Motor neuron (in vitro differentiated cells): ENCODE data around the gene ASTN2. TPM values are rescaled to one million over a fixed set of nuclear protein-coding genes. Genes with fewer than 3 reads are reported as not detected.

Source experiments
- ATAC-seq, 8 experiments: fragments of 200-7000 bp; cut with Tn5 transposase; replicated peaks in 6 of 8; 2 replicates each; pipeline ENCODE4 v1.8.0; 2021; ENCODE audit warnings: mild to moderate bottlenecking in 8 of 8, moderate library complexity in 8 of 8
- H3K27ac ChIP-seq, 2 donors: fragments of 250-450 bp; sonication (Bioruptor Pico); 2 replicates each; pipeline ENCODE4 v1.9.0; 2021; ENCODE audit warnings: antibody characterized with exemption in 2 of 2, mild to moderate bottlenecking in 2 of 2, moderate library complexity in 1 of 2
- H3K4me1 ChIP-seq, 2 donors: fragments of 250-450 bp; sonication (Bioruptor Pico); replicated peaks in 1 of 2; 2 replicates each; pipeline ENCODE4 v1.6.1; 2021; ENCODE audit warnings: antibody characterized with exemption in 2 of 2, mild to moderate bottlenecking in 2 of 2, moderate library complexity in 1 of 2
- H3K4me3 ChIP-seq, 5 donors: fragments of 250-450 bp; sonication (Bioruptor Pico); 2 replicates each; pipeline ENCODE4 v1.9.0; 2021; ENCODE audit warnings: antibody characterized with exemption in 5 of 5, mild to moderate bottlenecking in 5 of 5, moderate library complexity in 4 of 5
- WGBS, 10 experiments: fragments of 450-650 bp; shearing (Covaris generic); methylation state at CpG; one replicate each; pipeline ENCODE4 v1.0.0; 2022; 5-methylcytosine and 5-hydroxymethylcytosine counted together
- in situ Hi-C, 9 experiments: fragments of 400-800 bp; cut with MboI; loops; one replicate each; pipeline ENCODE4 v1.15.0; 2021; ENCODE audit warnings: low sequenced_read_pairs in 9 of 9, low pct_unique_long_range_greater_than_20kb in 2 of 9; ENCODE audit not compliant: unreplicated experiment in 9 of 9
- total RNA-seq, 8 experiments: library from RNA; unstranded; fragments of 300-600 nt; gene quantifications; 2 replicates each; pipeline versions ENCODE4 v1.2.3 to v1.2.4, GENCODE V29; 2022

The ASTN2 gene
- total RNA-seq, 8 experiments from 2014 or later = 13.6 to 54.6 (median 17.9) TPM

- H3K4me3 ChIP-seq = no peak overlapping the region
- H3K27ac ChIP-seq = no peak overlapping the region
- WGBS, 10 experiments = 52 to 92% (median 72%) methylated on average over 1 to 3 of the region's 3 CpGs; no CpG with 5 or more reads in 4 of the 10 experiments
- in situ Hi-C loops = no loop called here
- ATAC-seq = peak in 4 of 8 experiments; percentile 33 to 61 (median 56)
- H3K4me1 ChIP-seq = peaks cover 0 to 10% of the 10 kb centered on the region in 2 donors
Measured at GRCh38 chr9:116629634-116630033, 785.2 kb downstream of the ASTN2 start.

- Histone ChIP-seq H3K4me3 (no peak overlapping the region), H3K4me1 (peaks cover 0 to 10% of the 10 kb centered on the region in 2 donors), H3K27ac (no peak overlapping the region)
- in situ Hi-C loops = no loop called here
- 40 to 100% (median 88%) methylated on average over 1 to 4 of the region's 4 CpGs; no CpG with 5 or more reads in 1 of the 10 experiments for WGBS, 10 experiments
- ATAC-seq = no peak
Measured at GRCh38 chr9:116628716-116629115, 786.1 kb downstream of the ASTN2 start.

DNA sequence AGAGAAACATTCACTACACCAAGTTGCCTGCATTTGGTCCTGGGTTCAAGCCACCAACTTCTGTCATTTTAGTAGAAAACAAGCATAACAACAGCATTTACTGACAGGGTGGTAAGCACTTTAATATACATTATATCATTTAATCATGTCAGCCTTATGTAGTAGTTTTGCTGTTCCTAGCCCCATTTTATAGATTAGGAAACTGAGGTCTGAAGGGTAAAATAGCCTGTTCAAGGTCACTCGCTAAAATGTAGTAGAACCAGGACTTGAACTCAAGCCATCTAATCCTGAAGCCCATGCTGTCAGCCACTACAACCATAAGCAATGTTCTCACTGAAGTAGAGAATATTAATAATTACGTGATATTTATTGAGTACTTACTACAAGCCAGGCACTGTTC lies 787.4 kb downstream of the ASTN2 start:
- no peak for ATAC-seq
- 83 to 100% (median 92%) methylated on average over 1 to 2 of the region's 2 CpGs; no CpG with 5 or more reads in 4 of the 10 experiments for WGBS, 10 experiments
- H3K27ac ChIP-seq = no peak overlapping the region
- in situ Hi-C loops = no loop called here
- no peak overlapping the region for H3K4me3 ChIP-seq
- peaks cover 0 to 17% of the 10 kb centered on the region in 2 donors for H3K4me1 ChIP-seq

GRCh38 chr9:116626762-116627161 lies 788.1 kb downstream of the ASTN2 start:
- Histone ChIP-seq H3K4me3 (no peak overlapping the region), H3K27ac (no peak overlapping the region), H3K4me1 (peaks cover 0 to 17% of the 10 kb centered on the region in 2 donors)
- WGBS, 10 experiments = 88 to 100% (median 97%) methylated on average over 1 to 3 of the region's 3 CpGs; no CpG with 5 or more reads in 2 of the 10 experiments
- in situ Hi-C loops = no loop called here
- ATAC-seq = no peak

DNA sequence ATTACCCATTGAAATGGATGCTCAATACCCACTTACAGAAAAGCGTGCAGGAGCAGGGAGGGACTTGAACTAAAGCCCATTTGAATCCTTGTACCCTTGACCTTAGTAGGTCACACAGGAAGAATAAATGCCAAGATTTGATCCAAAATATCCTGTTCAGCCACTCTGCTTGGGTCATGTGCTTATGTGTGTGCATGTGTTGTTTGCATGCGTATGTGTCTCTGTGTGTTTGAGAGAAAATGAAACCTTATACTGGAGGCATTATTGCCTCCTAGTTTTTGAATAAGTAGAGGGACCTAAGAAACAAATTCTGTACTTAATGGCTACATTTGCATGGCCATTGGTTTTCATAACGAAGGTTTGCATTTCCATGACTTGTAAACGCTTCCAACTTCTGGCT lies 791.1 kb downstream of the ASTN2 start:
- H3K4me3 ChIP-seq = no peak overlapping the region
- ATAC-seq = peak in 3 of 8 experiments; percentile 33 to 78 (median 53)
- WGBS, 10 experiments = 28 to 100% (median 71%) methylated on average over 2 to 4 of the region's 4 CpGs; no CpG with 5 or more reads in 1 of the 10 experiments
- H3K27ac ChIP-seq = no peak overlapping the region
- in situ Hi-C loops = no loop called here
- H3K4me1 ChIP-seq = peaks cover 0 to 7% of the 10 kb centered on the region in 2 donors

DNA sequence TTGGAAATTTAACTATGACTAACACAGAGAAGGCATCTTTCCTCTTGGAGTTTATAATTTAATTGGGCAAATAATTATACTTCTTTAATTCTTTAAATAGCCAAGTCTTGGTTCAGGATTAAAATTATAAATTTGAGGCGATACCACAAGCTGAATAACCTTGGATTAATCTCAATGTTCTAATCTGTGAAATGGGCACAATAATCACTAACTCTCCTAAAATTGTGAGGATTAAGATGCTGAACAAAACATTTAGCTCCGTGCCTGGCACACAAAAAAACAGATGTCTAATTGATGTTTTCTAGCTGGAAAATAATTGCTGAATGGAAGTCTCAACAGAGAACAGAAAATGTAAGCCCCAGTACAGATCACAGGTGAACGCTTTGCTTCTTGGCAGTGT lies 797.5 kb downstream of the ASTN2 start:
- no peaks in the 10 kb centered on the region for H3K4me1 ChIP-seq
- WGBS, 10 experiments = 86 to 100% (median 95%) methylated on average over 1 to 3 of the region's 3 CpGs
- ATAC-seq = no peak
- in situ Hi-C loops = no loop called here
- no peak overlapping the region for H3K4me3 ChIP-seq
- H3K27ac ChIP-seq = no peak overlapping the region

DNA sequence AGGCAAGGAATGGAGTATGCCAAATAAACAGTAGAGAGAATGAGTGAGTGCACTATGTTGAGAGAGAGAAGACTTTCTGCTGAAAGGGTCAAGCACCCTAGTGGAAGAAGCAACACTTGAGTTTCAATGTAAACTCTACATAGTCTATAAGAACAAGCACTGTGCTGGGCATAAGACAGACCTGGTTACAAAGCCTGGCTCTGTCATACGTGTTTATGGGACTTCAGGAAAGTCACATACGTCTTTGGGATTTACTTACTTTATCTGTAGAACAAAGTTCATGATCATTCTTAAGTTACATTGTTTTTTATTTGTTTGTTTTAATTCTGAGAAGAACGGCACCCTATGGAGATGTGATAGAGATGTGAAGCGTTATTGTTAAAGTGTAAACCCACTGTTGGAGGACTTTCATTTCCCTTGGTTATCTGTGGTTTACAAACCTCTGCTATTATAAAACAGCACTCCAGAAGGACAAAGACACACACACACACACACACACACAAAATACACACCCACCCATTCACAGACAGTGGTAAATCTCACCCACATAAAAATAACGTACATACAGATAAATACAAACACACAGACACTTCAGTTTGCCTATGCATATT lies 798.4 kb downstream of the ASTN2 start:
- ATAC-seq = peak in 1 of 8 experiments; percentile 78
- in situ Hi-C loops = no loop called here
- Histone ChIP-seq H3K4me1 (no peaks in the 10 kb centered on the region), H3K4me3 (no peak overlapping the region), H3K27ac (no peak overlapping the region)
- 43 to 100% (median 82%) methylated on average over 1 to 5 of the region's 5 CpGs; no CpG with 5 or more reads in 1 of the 10 experiments for WGBS, 10 experiments

- no peaks in the 10 kb centered on the region for H3K4me1 ChIP-seq
- 78 to 100% (median 100%) methylated on average over 1 of the region's 1 CpG; no CpG with 5 or more reads in 4 of the 10 experiments for WGBS, 10 experiments
- no peak overlapping the region for H3K27ac ChIP-seq
- no peak overlapping the region for H3K4me3 ChIP-seq
- in situ Hi-C loops = no loop called here
- peak in 3 of 8 experiments; percentile 49 to 89 (median 78) for ATAC-seq
Measured at GRCh38 chr9:116608064-116608463, 806.8 kb downstream of the ASTN2 start.

DNA sequence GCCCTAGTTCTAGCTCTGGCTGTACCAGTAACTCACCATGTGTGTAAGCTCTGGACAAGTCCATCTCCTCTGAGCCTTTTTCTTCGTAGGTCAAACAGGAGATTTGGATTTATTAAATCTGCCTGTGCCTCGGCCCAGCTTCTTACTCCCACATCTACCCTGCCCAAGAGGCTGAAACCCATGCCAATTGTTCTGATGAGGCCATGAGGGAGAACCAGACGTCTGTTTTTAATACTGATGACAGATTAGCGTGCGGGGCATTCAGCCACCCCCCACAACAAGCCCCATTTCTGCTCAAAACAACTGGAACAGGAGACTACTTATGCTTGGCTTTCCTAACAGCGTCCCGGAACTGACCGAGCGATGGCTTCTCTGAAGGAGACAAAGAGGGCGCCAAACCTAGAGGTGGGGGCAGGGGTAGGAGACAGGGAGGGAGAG lies 808.9 kb downstream of the ASTN2 start:
- WGBS, 10 experiments = 7 to 100% (median 71%) methylated on average over 1 to 6 of the region's 10 CpGs; no CpG with 5 or more reads in 2 of the 10 experiments
- H3K4me3 ChIP-seq = no peak overlapping the region
- peak in 2 of 8 experiments; percentile 25 to 41 for ATAC-seq
- no peak overlapping the region for H3K27ac ChIP-seq
- in situ Hi-C loops = no loop called here
- H3K4me1 ChIP-seq = no peaks in the 10 kb centered on the region

DNA sequence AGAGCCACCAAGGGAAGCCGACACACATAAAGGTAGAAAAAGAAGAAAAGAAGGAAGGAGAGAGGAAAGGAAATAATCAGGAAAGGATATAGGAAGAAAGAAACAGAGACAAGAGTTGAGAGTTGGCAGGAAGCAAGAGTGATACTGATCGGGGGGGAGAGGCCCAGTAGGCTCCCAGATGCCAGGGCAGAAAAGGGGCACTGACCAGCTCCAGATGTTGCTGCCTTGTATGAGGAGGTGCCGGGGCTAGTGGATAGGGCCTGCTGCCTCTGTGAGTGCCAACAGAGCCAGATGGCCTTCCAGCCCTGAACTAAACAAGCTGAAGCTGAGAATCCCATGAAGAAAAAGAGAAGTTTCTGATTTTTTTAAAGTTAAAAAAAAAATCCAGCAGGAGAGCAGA lies 809.8 kb downstream of the ASTN2 start:
- WGBS, 10 experiments = 56 to 100% (median 94%) methylated on average over 2 to 3 of the region's 3 CpGs
- H3K27ac ChIP-seq = no peak overlapping the region
- ATAC-seq = peak in 1 of 8 experiments; percentile 13
- in situ Hi-C loops = no loop called here
- H3K4me3 ChIP-seq = no peak overlapping the region
- H3K4me1 ChIP-seq = no peaks in the 10 kb centered on the region

DNA sequence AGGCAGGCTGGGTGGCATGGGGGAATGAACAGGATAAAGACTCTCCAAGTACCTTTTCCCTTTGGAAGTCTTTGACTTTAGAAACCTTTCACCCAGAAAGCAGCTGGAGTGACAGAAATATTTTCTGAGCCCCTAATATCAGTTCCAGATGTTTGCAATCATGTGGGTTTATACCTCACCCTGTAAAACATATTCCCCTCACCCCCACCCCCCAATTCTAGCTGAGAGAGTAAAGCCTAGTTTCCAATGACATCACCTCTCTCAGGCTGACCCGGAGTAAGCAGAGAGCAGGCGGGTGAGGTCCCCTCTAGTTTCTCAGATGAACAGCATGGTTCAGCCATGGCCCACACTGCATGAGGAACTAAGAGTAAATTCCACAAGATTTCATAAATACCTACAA lies 810.6 kb downstream of the ASTN2 start:
- Histone ChIP-seq H3K4me1 (no peaks in the 10 kb centered on the region), H3K27ac (no peak overlapping the region), H3K4me3 (no peak overlapping the region)
- in situ Hi-C loops = no loop called here
- ATAC-seq = no peak
- WGBS, 10 experiments = 70 to 100% (median 89%) methylated on average over 1 to 2 of the region's 2 CpGs; no CpG with 5 or more reads in 6 of the 10 experiments

GRCh38 chr9:116599342-116599884 lies 815.4 kb downstream of the ASTN2 start:
- peak in 1 of 8 experiments; percentile 27 for ATAC-seq
- WGBS, 10 experiments = 29 to 100% (median 93%) methylated on average over 1 to 2 of the region's 2 CpGs; no CpG with 5 or more reads in 2 of the 10 experiments

DNA sequence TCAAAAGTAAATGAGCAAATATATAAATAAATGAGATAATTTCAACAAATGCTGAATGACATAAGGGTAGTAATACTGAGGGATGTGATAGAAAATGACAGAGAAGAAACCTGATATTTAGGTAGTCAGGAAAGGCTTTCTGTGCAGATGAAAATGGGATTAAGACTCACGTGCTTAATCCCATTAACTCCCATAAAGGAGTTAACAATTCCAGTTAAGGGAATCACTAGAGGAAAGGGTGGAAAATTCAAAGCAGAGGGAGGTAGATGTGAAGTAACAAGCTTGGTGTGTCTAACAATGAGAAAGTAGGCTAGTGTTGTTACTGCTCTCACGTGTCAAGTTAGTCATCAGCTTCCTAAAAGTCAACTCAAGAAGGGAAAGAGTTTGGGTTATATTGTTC lies 818.2 kb downstream of the ASTN2 start:
- Histone ChIP-seq H3K27ac (no peak overlapping the region), H3K4me3 (no peak overlapping the region), H3K4me1 (peaks cover 3 to 7% of the 10 kb centered on the region in 2 donors)
- in situ Hi-C loops = loop anchor here in 2 of 9 experiments (25.0 kb wide), 2 partner anchors 434 to 1009 kb away; partner anchors contain the start of gene PAPPA (in 1 of the 2)
- ATAC-seq = no peak
- WGBS, 10 experiments = 56 to 100% (median 81%) methylated on average over 1 to 2 of the region's 2 CpGs; no CpG with 5 or more reads in 1 of the 10 experiments

More at GRCh38 chr9:116599342-116599884, 815.4 kb downstream of the ASTN2 start:
- in situ Hi-C loops = loop anchor here in 2 of 9 experiments (25.0 kb wide), 2 partner anchors 437 to 1012 kb away; partner anchors contain the start of gene PAPPA (in 1 of the 2)
- Histone ChIP-seq H3K4me3 (no peak overlapping the region), H3K27ac (no peak overlapping the region), H3K4me1 (peaks cover 0 to 4% of the 10 kb centered on the region in 2 donors)
